ENCODE data around the gene CEP164. TPM values are rescaled to one million over a fixed set of nuclear protein-coding genes. Genes with fewer than 3 reads are reported as not detected.

Gene CEP164
- polyA plus RNA-seq, 1 of the 3 experiments (the other 2 are of a cell fraction) = 27.7 TPM

- CTCF ChIA-PET = interaction anchor here (1.2 to 16.8 kb wide), 6 partner anchors 8 to 625 kb away, joined by 3 to 449 read pairs (median 98); partner anchors contain the start of genes DSCAML1 and FXYD2
- no peak for DNase-seq
Measured at GRCh38 chr11:117428186-117428855, 100.7 kb downstream of the CEP164 start.

GRCh38 chr11:117428856-117429229 lies 101.2 kb downstream of the CEP164 start:
- 67% methylated on average over 6 of the region's 7 CpGs for WGBS (ENCODE audit: low lambda C conversion rate)
- H3F3A ChIP-seq (replicated peaks; ENCODE audit: insufficient read depth) = no peaks in the 10 kb centered on the region
- POLR2A ChIA-PET = no interaction called here
- CTCF ChIA-PET = interaction anchor here (1.4 to 16.8 kb wide), 5 partner anchors 8 to 392 kb away, joined by 4 to 449 read pairs (median 172); partner anchors contain the start of genes DSCAML1 and FXYD2
- no peaks in the 10 kb centered on the region for H3K9me2 ChIP-seq
- no peak overlapping the region for H3K4me2 ChIP-seq
- H3K79me2 ChIP-seq (ENCODE audit: insufficient read depth) = no peaks in the 10 kb centered on the region
- DNase-seq = no peak
- H3K36me3 ChIP-seq (replicated peaks in 1 of 2; ENCODE audit: control insufficient read depth in 1 of 2, insufficient read depth in 2 of 2, low read length in 1 of 2) = no peaks in the 10 kb centered on the region
- H3K4me1 ChIP-seq (ENCODE audit: control insufficient read depth in 1 of 2, insufficient read depth in 2 of 2, low read depth in 1 of 2, low read length in 1 of 2) = peaks cover 0 to 10% of the 10 kb centered on the region in 2 experiments; a peak in 1 of 4 replicates
- H3K27ac ChIP-seq (ENCODE audit: low read depth in 2 of 2, low read length in 1 of 2) = no peak overlapping the region
- H3K9ac ChIP-seq = no peak overlapping the region
- H3K4me3 ChIP-seq (ENCODE audit: low read depth in 2 of 2, low read length in 1 of 2) = no peak overlapping the region
- H2AFZ ChIP-seq (ENCODE audit: low read depth) = no peak overlapping the region
- H3K9me3 ChIP-seq = no peaks in the 10 kb centered on the region
- H3K27me3 ChIP-seq (ENCODE audit: insufficient read depth) = no peaks in the 10 kb centered on the region
- H4K20me1 ChIP-seq (ENCODE audit: insufficient read depth) = no peaks in the 10 kb centered on the region
- no peak for TF ChIP-seq RFX5 (IDR thresholded peaks at IDR 0.05; ENCODE audit: low read length)
- no peak for TF ChIP-seq FOXM1 (IDR thresholded peaks at IDR 0.05; ENCODE audit: low read depth)
- TF ChIP-seq IRF3 (IDR thresholded peaks at IDR 0.05; ENCODE audit: low read depth, low read length) = no peak
- TF ChIP-seq TEAD4 (IDR thresholded peaks at IDR 0.05; ENCODE audit: borderline replicate concordance, insufficient read depth) = no peak
- TF ChIP-seq GATA2 (CRISPR knock-in tag; IDR thresholded peaks at IDR 0.05) = no peak
- TF ChIP-seq MXI1 (IDR thresholded peaks at IDR 0.05; ENCODE audit: low read depth, low read length) = no peak
- TF ChIP-seq ZBTB33 (IDR thresholded peaks at IDR 0.05; ENCODE audit: borderline replicate concordance, low read depth) = no peak
- TF ChIP-seq EZH2phosphoT487 (IDR thresholded peaks at IDR 0.05; ENCODE audit: borderline replicate concordance, low read depth) = no peak
- TF ChIP-seq REST (IDR thresholded peaks at IDR 0.05; ENCODE audit: low read depth, low read length) = no peak

More at GRCh38 chr11:117428186-117428855, 100.7 kb downstream of the CEP164 start:
- POLR2A ChIA-PET = no interaction called here
- Histone ChIP-seq H3K36me3 (replicated peaks in 1 of 2; ENCODE audit: control insufficient read depth in 1 of 2, insufficient read depth in 2 of 2, low read length in 1 of 2) (no peaks in the 10 kb centered on the region), H3K9me3 (no peaks in the 10 kb centered on the region), H3K4me3 (ENCODE audit: low read depth in 2 of 2, low read length in 1 of 2) (no peak overlapping the region), H2AFZ (ENCODE audit: low read depth) (no peak overlapping the region), H3K4me1 (ENCODE audit: control insufficient read depth in 1 of 2, insufficient read depth in 2 of 2, low read depth in 1 of 2, low read length in 1 of 2) (peaks cover 0 to 10% of the 10 kb centered on the region in 2 experiments; a peak in 1 of 4 replicates), H3K79me2 (ENCODE audit: insufficient read depth) (no peaks in the 10 kb centered on the region), H3K9me2 (no peaks in the 10 kb centered on the region), H3K27me3 (ENCODE audit: insufficient read depth) (no peaks in the 10 kb centered on the region), H3K27ac (ENCODE audit: low read depth in 2 of 2, low read length in 1 of 2) (no peak overlapping the region), H3F3A (replicated peaks; ENCODE audit: insufficient read depth) (no peaks in the 10 kb centered on the region), H3K4me2 (no peak overlapping the region), H4K20me1 (ENCODE audit: insufficient read depth) (no peaks in the 10 kb centered on the region), H3K9ac (no peak overlapping the region)
- 74% methylated on average over 21 of the region's 32 CpGs for WGBS (ENCODE audit: low lambda C conversion rate)
- TF ChIP-seq GATA2 (CRISPR knock-in tag; IDR thresholded peaks at IDR 0.05) = no peak
- no peak for TF ChIP-seq MEF2A (IDR thresholded peaks at IDR 0.05; ENCODE audit: borderline replicate concordance, low read depth)
- TF ChIP-seq RFX5 (IDR thresholded peaks at IDR 0.05; ENCODE audit: low read length) = no peak
- no peak for TF ChIP-seq MAX (IDR thresholded peaks at IDR 0.05; ENCODE audit: low read depth)
- TF ChIP-seq ZBTB33 (IDR thresholded peaks at IDR 0.05; ENCODE audit: borderline replicate concordance, low read depth) = no peak
- no peak for TF ChIP-seq ELF1 (IDR thresholded peaks at IDR 0.05)
- no peak for TF ChIP-seq NRF1 (IDR thresholded peaks at IDR 0.05; ENCODE audit: low read depth, low read length)
- no peak for TF ChIP-seq EP300 (IDR thresholded peaks at IDR 0.05; ENCODE audit: borderline replicate concordance in 1 of 2, low read depth in 1 of 2, low read length in 1 of 2)
